Measurements from ENCODE around the gene NFATC2.

NFATC2 gene

DNA sequence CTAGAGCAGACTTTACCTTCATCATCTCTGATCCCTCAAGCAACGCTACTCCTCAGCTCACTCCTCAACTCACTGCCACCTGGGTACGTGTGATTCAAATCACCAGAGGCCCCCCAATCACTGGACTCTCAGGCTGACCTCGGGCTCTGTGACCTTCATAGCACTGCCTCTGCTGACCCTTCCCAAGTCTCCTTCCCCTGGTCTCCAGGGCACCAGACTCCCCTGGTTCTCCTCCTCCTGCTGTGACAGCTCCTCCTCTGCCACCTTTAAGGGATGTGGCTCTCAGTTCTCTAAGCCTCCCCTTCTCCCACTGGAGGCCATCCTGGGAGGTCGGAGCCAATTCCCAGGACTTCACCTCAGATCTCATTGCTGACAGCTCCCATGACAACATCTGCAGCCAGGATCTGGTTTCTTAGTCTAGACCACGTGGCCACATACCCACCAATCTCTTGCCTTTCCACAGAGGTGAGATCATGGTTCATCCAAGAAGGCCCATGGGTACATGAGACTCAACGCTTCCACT, 90.4 kb downstream of the NFATC2 start:
- TF ChIP-seq, protein P1, sequence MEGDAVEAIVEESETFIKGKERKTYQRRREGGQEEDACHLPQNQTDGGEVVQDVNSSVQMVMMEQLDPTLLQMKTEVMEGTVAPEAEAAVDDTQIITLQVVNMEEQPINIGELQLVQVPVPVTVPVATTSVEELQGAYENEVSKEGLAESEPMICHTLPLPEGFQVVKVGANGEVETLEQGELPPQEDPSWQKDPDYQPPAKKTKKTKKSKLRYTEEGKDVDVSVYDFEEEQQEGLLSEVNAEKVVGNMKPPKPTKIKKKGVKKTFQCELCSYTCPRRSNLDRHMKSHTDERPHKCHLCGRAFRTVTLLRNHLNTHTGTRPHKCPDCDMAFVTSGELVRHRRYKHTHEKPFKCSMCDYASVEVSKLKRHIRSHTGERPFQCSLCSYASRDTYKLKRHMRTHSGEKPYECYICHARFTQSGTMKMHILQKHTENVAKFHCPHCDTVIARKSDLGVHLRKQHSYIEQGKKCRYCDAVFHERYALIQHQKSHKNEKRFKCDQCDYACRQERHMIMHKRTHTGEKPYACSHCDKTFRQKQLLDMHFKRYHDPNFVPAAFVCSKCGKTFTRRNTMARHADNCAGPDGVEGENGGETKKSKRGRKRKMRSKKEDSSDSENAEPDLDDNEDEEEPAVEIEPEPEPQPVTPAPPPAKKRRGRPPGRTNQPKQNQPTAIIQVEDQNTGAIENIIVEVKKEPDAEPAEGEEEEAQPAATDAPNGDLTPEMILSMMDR (IDR thresholded peaks at IDR 0.05; ENCODE audit: low read length, missing control alignments): no peak
- no peak for DNase-seq (ENCODE audit: low read depth)
- no peak overlapping the region for H3K4me3 ChIP-seq (replicated peaks; ENCODE audit: low read depth, low read length)

DNA sequence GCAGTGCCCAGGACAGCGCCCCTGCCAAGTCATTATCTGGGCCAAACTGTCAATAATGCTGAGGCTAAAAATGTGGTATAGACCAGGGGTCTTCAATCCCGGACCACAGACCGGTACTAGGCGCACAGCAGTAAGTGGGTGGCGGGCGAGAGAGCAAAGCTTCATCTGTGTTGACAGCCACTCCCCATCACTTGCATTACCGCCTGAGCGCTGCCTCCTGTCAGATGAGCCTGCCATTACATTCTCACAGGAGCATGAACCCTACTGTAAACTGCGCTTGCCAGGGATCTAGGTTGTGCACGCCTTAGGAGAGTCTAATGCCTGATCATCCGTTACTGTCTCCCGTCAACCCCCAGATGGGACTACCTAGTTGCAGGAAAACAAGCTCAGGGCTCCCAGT, 91.0 kb downstream of the NFATC2 start:
- no peak overlapping the region for H3K4me3 ChIP-seq (replicated peaks; ENCODE audit: low read depth, low read length)
- no peak for DNase-seq (ENCODE audit: low read depth)
- TF ChIP-seq, protein P1 (IDR thresholded peaks at IDR 0.05; ENCODE audit: low read length, missing control alignments): no peak

DNA sequence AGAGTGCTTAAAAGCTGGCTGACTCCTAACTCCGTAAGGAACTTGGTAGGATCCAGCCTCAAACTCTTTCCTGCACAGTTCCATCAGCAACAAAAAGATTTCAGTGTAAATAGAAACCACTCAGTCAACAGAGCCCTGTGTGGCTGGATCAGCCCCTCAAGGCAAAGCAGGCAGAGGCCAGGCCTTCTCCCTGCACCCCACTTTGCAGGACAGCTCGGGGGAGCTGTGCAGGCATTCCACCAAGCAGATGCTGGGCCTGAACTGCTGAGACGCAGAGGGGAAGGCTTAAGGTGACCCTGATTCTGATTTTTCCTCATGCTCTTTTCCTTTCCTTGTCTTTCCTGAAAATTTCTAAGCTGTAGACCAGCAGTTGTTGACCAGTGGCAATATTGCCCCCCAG, 91.5 kb downstream of the NFATC2 start:
- no peak overlapping the region for H3K4me3 ChIP-seq (replicated peaks; ENCODE audit: low read depth, low read length)
- TF ChIP-seq, protein P1 (IDR thresholded peaks at IDR 0.05; ENCODE audit: low read length, missing control alignments): no peak
- no peak for DNase-seq (ENCODE audit: low read depth)

DNA sequence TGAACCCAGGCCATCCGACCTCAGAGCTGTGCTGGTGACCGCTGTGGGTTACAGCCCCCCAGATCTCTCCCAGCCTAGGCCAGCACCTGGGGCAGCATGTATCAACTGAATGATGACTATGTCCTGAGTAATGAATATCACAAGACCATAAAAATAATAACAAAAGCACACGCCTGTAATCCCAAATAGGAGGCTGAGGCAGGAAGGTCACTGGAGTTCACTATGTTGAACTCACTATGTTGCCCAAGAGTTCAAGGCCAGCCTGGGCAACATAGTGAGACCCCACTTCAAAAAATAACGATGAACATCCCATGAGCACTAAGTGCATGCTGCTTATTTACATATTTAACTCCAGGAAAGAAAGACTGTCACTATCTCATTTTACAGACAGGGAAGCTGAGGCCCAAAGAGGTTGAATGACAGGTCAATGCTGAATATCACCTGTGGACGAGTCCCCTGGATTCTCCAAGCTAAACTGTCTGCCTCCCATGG, 92.3 kb downstream of the NFATC2 start:
- H3K4me3 ChIP-seq (replicated peaks; ENCODE audit: low read depth, low read length): no peak overlapping the region
- DNase-seq (ENCODE audit: low read depth): no peak
- TF ChIP-seq, protein P1 (IDR thresholded peaks at IDR 0.05; ENCODE audit: low read length, missing control alignments): no peak

DNA sequence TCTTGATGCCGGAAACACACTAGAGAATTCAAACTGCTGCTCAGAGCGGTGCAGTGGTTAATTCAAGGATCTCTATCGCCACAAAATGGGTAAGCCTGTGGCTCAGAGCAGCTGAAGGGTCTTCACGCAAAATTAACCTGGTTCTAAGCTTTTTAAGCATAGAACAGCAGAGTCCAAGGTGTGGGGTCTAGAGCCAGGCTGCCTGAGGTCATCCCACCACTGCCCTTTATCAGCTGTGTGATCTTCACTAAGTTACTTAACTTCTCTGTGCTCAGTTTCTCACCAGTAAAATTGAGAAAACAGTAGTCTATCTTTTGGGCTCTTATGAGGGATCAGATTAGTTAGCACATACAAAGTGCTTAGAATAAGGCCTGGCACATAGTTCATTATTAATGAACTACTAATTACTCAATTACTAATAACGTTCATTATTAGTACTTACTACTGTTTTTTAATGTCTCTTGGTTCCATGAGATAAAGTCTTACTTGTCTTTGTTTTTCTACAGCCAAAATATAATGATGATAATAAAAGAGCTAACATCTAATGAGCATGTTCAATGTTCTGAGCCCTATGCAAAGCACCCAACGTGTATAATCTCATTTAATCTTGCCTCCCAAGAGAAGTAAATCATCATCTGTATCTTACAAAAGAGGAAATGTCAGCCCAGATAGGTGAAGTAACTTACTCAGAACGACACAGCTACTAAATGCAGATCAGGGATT, 92.9 kb downstream of the NFATC2 start:
- no peak for DNase-seq (ENCODE audit: low read depth)
- H3K4me3 ChIP-seq (replicated peaks; ENCODE audit: low read depth, low read length): no peak overlapping the region
- TF ChIP-seq, protein P1 (IDR thresholded peaks at IDR 0.05; ENCODE audit: low read length, missing control alignments): no peak

DNA sequence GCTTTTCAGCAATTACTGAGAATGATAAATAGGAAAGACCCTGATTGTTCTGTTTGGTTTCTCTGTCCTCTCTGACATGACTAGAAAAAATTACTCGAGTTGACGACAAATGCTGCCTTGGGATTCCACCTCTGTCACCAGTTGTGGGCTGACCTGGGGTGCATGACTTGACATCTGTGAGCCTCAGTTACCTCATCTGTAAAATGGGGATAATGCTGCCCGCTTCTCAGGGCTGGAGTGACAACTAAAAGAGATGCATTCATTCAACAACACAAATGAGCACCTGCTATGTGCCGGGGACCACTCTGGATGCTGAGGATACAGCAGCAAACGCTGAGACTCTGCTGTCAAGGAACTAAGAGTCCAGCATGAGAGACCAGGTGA, 94.8 kb downstream of the NFATC2 start:
- H3K4me3 ChIP-seq (replicated peaks; ENCODE audit: low read depth, low read length): no peak overlapping the region
- TF ChIP-seq, protein P1 (IDR thresholded peaks at IDR 0.05; ENCODE audit: low read length, missing control alignments): no peak
- no peak for DNase-seq (ENCODE audit: low read depth)
